HUES6 (cell line): ENCODE measurements around the gene PARD6G.

Experiments used
- H3K27ac ChIP-seq: 2 replicates; pipeline ENCODE4 v1.7.0; 2013; ENCODE audit warnings: low read depth, mild to moderate bottlenecking, low read length, inconsistent platforms
- H3K27me3 ChIP-seq: 2 replicates; pipeline ENCODE4 v1.6.1; 2013; ENCODE audit warnings: low read length; ENCODE audit not compliant: control insufficient read depth, insufficient read depth
- H3K36me3 ChIP-seq: 2 replicates; pipeline ENCODE4 v1.6.1; 2013; ENCODE audit warnings: low read length; ENCODE audit not compliant: control insufficient read depth, insufficient read depth
- H3K4me1 ChIP-seq: 2 replicates; pipeline ENCODE4 v1.6.1; 2013; ENCODE audit warnings: low read length; ENCODE audit not compliant: control insufficient read depth, insufficient read depth
- H3K4me3 ChIP-seq: 2 replicates; pipeline ENCODE4 v1.5.1; 2013; ENCODE audit warnings: low read depth, low read length
- H3K9ac ChIP-seq: one replicate; pipeline ENCODE4 v1.6.1; 2013; ENCODE audit warnings: mild to moderate bottlenecking, low read length
- H3K9me3 ChIP-seq: 2 replicates; pipeline ENCODE4 v1.6.1; 2013; ENCODE audit warnings: low read depth, low read length; ENCODE audit not compliant: control insufficient read depth, insufficient read depth

PARD6G gene

GRCh38 chr18:80187956-80188642 lies 59.2 kb downstream of the PARD6G start:
- no peaks in the 10 kb centered on the region for H3K27me3 ChIP-seq
- no peak overlapping the region for H3K27ac ChIP-seq
- no peaks in the 10 kb centered on the region for H3K36me3 ChIP-seq
- peaks cover 5% of the 10 kb centered on the region; the same call in 1 of the 2 replicates for H3K9me3 ChIP-seq
- no peak overlapping the region for H3K9ac ChIP-seq
- H3K4me3 ChIP-seq: no peak overlapping the region
- no peaks in the 10 kb centered on the region for H3K4me1 ChIP-seq

DNA sequence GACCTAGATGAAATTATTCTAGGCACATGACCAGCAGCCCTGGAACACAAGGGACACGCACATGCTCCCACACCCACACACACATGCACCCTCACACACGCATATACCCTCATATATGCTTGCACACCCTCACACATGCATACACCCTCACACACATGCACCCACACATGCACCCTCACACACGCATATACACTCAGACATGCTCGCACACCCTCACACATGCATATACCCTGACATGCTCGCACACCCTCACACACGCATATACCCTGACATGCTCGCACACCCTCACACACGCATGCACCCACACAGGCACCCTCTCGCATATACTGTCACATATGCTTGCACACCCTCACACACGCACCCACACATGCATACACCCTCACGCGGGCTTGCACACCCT lies 61.8 kb downstream of the PARD6G start:
- H3K27me3 ChIP-seq: no peaks in the 10 kb centered on the region

DNA sequence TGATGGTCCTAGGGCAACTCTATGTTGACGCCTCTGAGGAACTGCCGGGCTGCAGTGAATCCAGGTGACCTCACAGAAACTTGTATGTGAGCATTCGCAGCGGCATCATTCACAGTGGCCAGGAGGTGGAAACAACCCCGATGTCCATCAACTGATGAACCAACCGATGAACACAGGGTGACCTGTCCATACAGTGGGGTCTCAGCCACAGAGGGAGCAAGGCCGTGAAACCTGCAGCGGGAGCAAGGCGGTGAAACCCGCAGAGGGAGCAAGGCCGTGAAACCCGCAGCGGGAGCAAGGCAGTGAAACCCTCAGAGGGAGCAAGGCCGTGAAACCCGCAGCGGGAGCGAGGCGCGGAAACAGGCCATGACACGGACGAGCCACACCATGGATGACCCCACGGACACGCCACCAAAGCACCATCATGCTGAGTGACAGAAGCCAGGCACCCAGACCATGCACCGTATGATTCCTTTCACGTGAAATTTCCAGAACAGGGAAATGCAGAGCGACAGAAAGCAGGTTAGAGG lies 63.0 kb downstream of the PARD6G start:
- Histone ChIP-seq H3K4me1 (no peaks in the 10 kb centered on the region), H3K27me3 (no peaks in the 10 kb centered on the region)

More for the DNA sequence above, 61.8 kb downstream of the PARD6G start:
- Histone ChIP-seq H3K9me3 (peaks cover 5% of the 10 kb centered on the region; the same call in 1 of the 2 replicates), H3K27ac (no peak overlapping the region), H3K36me3 (no peaks in the 10 kb centered on the region), H3K9ac (no peak overlapping the region), H3K4me3 (no peak overlapping the region), H3K4me1 (no peaks in the 10 kb centered on the region)

DNA sequence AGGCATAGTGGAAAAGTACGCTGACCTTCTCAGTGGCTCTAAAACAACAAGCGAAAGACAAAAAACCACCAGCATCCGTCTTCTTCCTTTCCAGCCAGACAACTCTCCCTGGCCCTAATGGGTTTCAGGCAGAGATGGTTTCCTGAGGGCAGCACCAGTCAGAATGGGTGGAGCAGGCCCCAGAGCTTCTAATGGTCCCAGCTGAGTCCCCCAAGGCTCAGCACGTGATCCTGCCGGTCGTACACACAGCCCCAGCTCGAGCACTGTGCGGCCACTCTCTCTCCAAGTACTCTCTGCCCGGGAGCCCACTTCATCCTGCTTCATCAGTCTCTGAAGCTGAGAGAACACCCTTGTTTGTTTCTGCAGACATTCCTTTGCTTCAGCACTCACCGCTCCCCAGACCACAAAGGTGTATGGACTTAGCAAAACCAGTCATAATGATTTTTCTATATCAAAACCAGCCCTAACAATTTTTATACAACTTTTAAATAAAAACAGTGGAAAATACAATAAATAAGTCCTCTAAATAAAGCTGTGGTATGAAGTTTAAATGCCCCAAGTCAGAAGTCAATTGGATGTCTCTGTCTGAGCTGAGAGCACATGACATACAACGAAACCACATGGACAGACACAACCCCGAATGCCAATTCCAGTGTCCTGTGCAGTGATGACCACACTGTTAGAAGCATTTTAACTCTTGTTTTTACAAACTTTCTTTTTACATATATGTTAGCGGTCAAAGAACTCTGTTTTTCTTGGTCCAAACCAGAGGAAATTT lies 63.9 kb downstream of the PARD6G start:
- H3K27ac ChIP-seq: no peak overlapping the region
- no peaks in the 10 kb centered on the region for H3K4me1 ChIP-seq
- no peak overlapping the region for H3K4me3 ChIP-seq
- peaks cover 5% of the 10 kb centered on the region; the same call in 1 of the 2 replicates for H3K9me3 ChIP-seq
- no peak overlapping the region for H3K9ac ChIP-seq
- no peaks in the 10 kb centered on the region for H3K27me3 ChIP-seq
- H3K36me3 ChIP-seq: no peaks in the 10 kb centered on the region

More for the DNA sequence above, 63.0 kb downstream of the PARD6G start:
- Histone ChIP-seq H3K4me3 (no peak overlapping the region), H3K9me3 (peaks cover 5% of the 10 kb centered on the region; the same call in 1 of the 2 replicates), H3K36me3 (no peaks in the 10 kb centered on the region), H3K9ac (no peak overlapping the region), H3K27ac (no peak overlapping the region)

GRCh38 chr18:80182855-80183254 lies 64.5 kb downstream of the PARD6G start:
- no peaks in the 10 kb centered on the region for H3K4me1 ChIP-seq
- no peak overlapping the region for H3K27ac ChIP-seq
- H3K4me3 ChIP-seq: no peak overlapping the region
- H3K9ac ChIP-seq: no peak overlapping the region
- H3K27me3 ChIP-seq: no peaks in the 10 kb centered on the region
- H3K36me3 ChIP-seq: no peaks in the 10 kb centered on the region
- peaks cover 5% of the 10 kb centered on the region; the same call in 1 of the 2 replicates for H3K9me3 ChIP-seq

- H3K36me3 ChIP-seq: no peaks in the 10 kb centered on the region
- no peak overlapping the region for H3K9ac ChIP-seq
- peaks cover 5% of the 10 kb centered on the region; the same call in 1 of the 2 replicates for H3K9me3 ChIP-seq
- no peaks in the 10 kb centered on the region for H3K4me1 ChIP-seq
- H3K27me3 ChIP-seq: no peaks in the 10 kb centered on the region
- H3K27ac ChIP-seq: no peak overlapping the region
- H3K4me3 ChIP-seq: no peak overlapping the region
Observed at GRCh38 chr18:80181642-80182461, 65.5 kb downstream of the PARD6G start.

DNA sequence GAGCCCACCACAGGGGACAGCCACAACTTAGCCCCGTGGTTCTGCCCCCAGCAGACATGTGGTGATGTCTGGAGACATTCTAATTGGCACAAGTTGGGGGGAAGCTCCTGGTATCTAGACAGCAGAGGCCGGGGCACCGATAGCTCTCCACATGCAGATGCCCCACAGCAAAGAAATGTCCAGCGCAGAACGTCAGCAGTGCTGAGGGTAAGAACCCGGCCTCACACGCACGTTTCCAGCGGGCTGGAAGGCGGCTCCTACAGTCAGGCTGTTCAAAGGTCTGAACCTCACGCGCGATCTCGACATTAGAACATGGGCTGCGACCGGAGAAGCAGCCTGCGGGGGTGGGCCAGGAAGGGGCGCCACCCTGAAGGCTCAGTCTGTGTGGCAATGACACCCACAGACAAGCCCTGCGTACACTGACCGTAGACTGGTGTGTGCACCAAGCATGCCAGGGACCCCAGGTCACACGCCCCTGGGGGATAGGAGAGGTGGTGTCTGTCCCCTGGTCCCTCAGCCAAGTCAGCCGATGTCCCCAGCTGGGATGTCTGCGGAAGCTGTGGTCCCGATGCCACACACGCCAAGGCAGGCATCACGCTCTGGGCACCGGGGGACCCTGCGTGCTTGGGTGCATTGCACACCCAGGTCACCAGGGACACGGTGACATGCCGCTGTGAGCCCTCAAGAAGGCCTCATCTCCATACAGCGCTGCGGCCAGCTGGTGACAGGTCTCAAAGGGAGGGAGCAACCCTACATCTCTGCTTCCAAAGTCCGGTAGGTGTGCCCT lies 66.3 kb downstream of the PARD6G start:
- H3K9ac ChIP-seq: no peak overlapping the region
- no peaks in the 10 kb centered on the region for H3K27me3 ChIP-seq
- H3K36me3 ChIP-seq: no peaks in the 10 kb centered on the region
- H3K9me3 ChIP-seq: peaks cover under 1% of the 10 kb centered on the region; the same call in 1 of the 2 replicates
- H3K27ac ChIP-seq: no peak overlapping the region
- H3K4me3 ChIP-seq: no peak overlapping the region
- no peaks in the 10 kb centered on the region for H3K4me1 ChIP-seq

GRCh38 chr18:80179857-80180558 lies 67.3 kb downstream of the PARD6G start:
- Histone ChIP-seq H3K4me1 (no peaks in the 10 kb centered on the region), H3K36me3 (no peaks in the 10 kb centered on the region), H3K27ac (no peak overlapping the region), H3K9ac (no peak overlapping the region), H3K27me3 (no peaks in the 10 kb centered on the region), H3K4me3 (no peak overlapping the region), H3K9me3 (no peaks in the 10 kb centered on the region)

GRCh38 chr18:80178935-80179818 lies 68.1 kb downstream of the PARD6G start:
- Histone ChIP-seq H3K9ac (no peak overlapping the region), H3K27me3 (no peaks in the 10 kb centered on the region), H3K27ac (no peak overlapping the region), H3K4me3 (no peak overlapping the region), H3K9me3 (no peaks in the 10 kb centered on the region), H3K4me1 (no peaks in the 10 kb centered on the region), H3K36me3 (no peaks in the 10 kb centered on the region)
